ENCODE results near the gene LRTM2.

DNA sequence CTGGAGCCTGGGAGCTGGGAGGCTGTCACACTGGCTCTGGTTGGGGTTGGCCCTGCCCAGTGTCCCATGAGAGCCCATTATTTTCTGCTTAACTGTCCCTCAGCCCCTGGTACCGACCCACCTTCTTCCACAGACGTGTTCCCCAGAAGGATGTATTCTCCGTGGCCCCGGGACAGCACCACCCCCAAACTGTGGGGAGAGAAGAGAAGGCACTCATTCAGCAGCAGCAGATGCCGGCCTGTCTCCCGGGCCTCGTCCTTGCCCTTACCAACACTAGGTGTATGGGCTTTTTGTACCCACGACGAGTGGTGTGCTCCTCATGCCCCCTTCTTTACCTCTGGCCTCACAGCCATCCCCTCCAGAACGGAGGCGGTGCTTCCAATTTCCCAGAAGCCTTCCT is 38.1 kb downstream of the LRTM2 start:
- TF ChIP-seq, protein P1, sequence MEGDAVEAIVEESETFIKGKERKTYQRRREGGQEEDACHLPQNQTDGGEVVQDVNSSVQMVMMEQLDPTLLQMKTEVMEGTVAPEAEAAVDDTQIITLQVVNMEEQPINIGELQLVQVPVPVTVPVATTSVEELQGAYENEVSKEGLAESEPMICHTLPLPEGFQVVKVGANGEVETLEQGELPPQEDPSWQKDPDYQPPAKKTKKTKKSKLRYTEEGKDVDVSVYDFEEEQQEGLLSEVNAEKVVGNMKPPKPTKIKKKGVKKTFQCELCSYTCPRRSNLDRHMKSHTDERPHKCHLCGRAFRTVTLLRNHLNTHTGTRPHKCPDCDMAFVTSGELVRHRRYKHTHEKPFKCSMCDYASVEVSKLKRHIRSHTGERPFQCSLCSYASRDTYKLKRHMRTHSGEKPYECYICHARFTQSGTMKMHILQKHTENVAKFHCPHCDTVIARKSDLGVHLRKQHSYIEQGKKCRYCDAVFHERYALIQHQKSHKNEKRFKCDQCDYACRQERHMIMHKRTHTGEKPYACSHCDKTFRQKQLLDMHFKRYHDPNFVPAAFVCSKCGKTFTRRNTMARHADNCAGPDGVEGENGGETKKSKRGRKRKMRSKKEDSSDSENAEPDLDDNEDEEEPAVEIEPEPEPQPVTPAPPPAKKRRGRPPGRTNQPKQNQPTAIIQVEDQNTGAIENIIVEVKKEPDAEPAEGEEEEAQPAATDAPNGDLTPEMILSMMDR (conservative IDR thresholded peaks at IDR 0.05; ENCODE audit: low read length): no peak
- TF ChIP-seq EZH2phosphoT487 (IDR thresholded peaks at IDR 0.05; ENCODE audit: borderline replicate concordance, low read depth, low read length): no peak
